Measurements from ENCODE around the gene PDE6A. TPM values are rescaled to one million over a fixed set of nuclear protein-coding genes. Genes with fewer than 3 reads are reported as not detected.

PDE6A gene
- total and polyA plus RNA-seq, 2 of the 13 experiments (the other 11 are each of a cell fraction or from before 2014, with no cell fraction given), result 0.01 TPM; not detected in 1

GRCh38 chr5:149936700-149937091 lies 7.9 kb downstream of the PDE6A start:
- WGBS (ENCODE audit: low lambda C conversion rate), result 64% methylated on average over 3 of the region's 3 CpGs
- Histone ChIP-seq H3K27me3 (ENCODE audit: control insufficient read depth in 1 of 2, insufficient read depth in 2 of 2, low read length in 2 of 2) (peaks cover 1 to 13% of the 10 kb centered on the region in 2 experiments; a peak in 2 of 5 replicates), H3K4me1 (ENCODE audit: insufficient read depth, low read length) (peaks cover 72% of the 10 kb centered on the region), H3K4me2 (ENCODE audit: low read depth, low read length) (no peak overlapping the region), H3K27ac (ENCODE audit: extremely low read length, insufficient read depth, low read length) (no peak overlapping the region), H4K20me1 (ENCODE audit: insufficient read depth, low read length) (no peaks in the 10 kb centered on the region), H3K9ac (ENCODE audit: insufficient read depth, low read depth, low read length) (no peak overlapping the region), H3K4me3 (replicated peaks in 1 of 3; ENCODE audit: insufficient read depth in 1 of 3, low read depth in 2 of 3, low read length in 3 of 3) (no peak overlapping the region), H3K36me3 (replicated peaks in 1 of 2; ENCODE audit: control insufficient read depth in 1 of 2, insufficient read depth in 2 of 2, low read length in 2 of 2) (no peaks in the 10 kb centered on the region), H3K79me2 (ENCODE audit: insufficient read depth, low read length) (no peaks in the 10 kb centered on the region), H2AFZ (ENCODE audit: low read length) (no peak overlapping the region), H3K9me3 (ENCODE audit: low read length) (no peaks in the 10 kb centered on the region)
- ATAC-seq (no peak), FAIRE-seq (no peak), DNase-seq (ENCODE audit: low spot score) (no peak)
- intact Hi-C loops (cut with micrococcal nuclease; ENCODE audit: unreplicated experiment), result no loop called here
- in situ Hi-C loops (cut with HindIII; ENCODE audit: extremely low pct_ligation_motif_present, low pct_unique_long_range_greater_than_20kb), result loop anchor here (10.0 kb wide), 1 partner anchor 58 kb away; no protein-coding TSS in a partner anchor
- TF ChIP-seq ZNF180 (CRISPR knock-in tag; IDR thresholded peaks at IDR 0.05; ENCODE audit: borderline replicate concordance, low read depth), result no peak
- no peak for TF ChIP-seq MIXL1 (CRISPR knock-in tag; IDR thresholded peaks at IDR 0.05)
- TF ChIP-seq ZNF550 (CRISPR knock-in tag; IDR thresholded peaks at IDR 0.05; ENCODE audit: borderline replicate concordance), result no peak
- no peak for TF ChIP-seq HNRNPLL (IDR thresholded peaks at IDR 0.05; ENCODE audit: low read depth, low read length, poor library complexity, severe bottlenecking)
- no peak for TF ChIP-seq KLF11 (CRISPR knock-in tag; IDR thresholded peaks at IDR 0.05)
- no peak for TF ChIP-seq TRIM24 (CRISPR knock-in tag; IDR thresholded peaks at IDR 0.05)
- TF ChIP-seq SETDB1 (CRISPR knock-in tag; IDR thresholded peaks at IDR 0.05; ENCODE audit: borderline replicate concordance), result no peak
- no peak for TF ChIP-seq CCAR2 (optimal IDR thresholded peaks at IDR 0.05; ENCODE audit: low read depth, low read length)
- no peak for TF ChIP-seq ELF3 (CRISPR knock-in tag; IDR thresholded peaks at IDR 0.05)
- TF ChIP-seq, protein P1, sequence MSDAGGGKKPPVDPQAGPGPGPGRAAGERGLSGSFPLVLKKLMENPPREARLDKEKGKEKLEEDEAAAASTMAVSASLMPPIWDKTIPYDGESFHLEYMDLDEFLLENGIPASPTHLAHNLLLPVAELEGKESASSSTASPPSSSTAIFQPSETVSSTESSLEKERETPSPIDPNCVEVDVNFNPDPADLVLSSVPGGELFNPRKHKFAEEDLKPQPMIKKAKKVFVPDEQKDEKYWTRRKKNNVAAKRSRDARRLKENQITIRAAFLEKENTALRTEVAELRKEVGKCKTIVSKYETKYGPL (CRISPR knock-in tag; IDR thresholded peaks at IDR 0.05), result no peak
- no peak for TF ChIP-seq KDM1A (CRISPR knock-in tag; IDR thresholded peaks at IDR 0.05)
- no peak for TF ChIP-seq FOXA1 (IDR thresholded peaks at IDR 0.05)
- TF ChIP-seq FOXA1 (CRISPR knock-in tag; IDR thresholded peaks at IDR 0.05), result no peak
- TF ChIP-seq MAF1 (CRISPR knock-in tag; IDR thresholded peaks at IDR 0.05; ENCODE audit: borderline replicate concordance), result no peak
- TF ChIP-seq IRF2 (CRISPR knock-in tag; IDR thresholded peaks at IDR 0.05), result no peak
- TF ChIP-seq, protein P2, sequence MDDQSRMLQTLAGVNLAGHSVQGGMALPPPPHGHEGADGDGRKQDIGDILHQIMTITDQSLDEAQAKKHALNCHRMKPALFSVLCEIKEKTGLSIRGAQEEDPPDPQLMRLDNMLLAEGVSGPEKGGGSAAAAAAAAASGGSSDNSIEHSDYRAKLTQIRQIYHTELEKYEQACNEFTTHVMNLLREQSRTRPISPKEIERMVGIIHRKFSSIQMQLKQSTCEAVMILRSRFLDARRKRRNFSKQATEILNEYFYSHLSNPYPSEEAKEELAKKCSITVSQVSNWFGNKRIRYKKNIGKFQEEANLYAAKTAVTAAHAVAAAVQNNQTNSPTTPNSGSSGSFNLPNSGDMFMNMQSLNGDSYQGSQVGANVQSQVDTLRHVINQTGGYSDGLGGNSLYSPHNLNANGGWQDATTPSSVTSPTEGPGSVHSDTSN (CRISPR knock-in tag; IDR thresholded peaks at IDR 0.05; ENCODE audit: borderline replicate concordance), result no peak
- TF ChIP-seq IRX3 (CRISPR knock-in tag; IDR thresholded peaks at IDR 0.05; ENCODE audit: borderline replicate concordance, low read depth), result no peak
- no peak for TF ChIP-seq HIVEP1 (CRISPR knock-in tag; IDR thresholded peaks at IDR 0.05)
- ChIA-PET CTCF (ENCODE audit: low intra/inter-chr PET ratio, low total read pairs) (no interaction called here), POLR2A (no interaction called here)
- BruUV-seq (replicated peaks), result no TSS peak
